C4-2B (cell line): ENCODE measurements around the gene CFAP298.

Source experiments
- ZFX ChIP-seq: fragments of 450-650 bp; IDR thresholded peaks from 2 replicates; pipeline ENCODE4 v1.6.1; 2017
- TF ChIP-seq, protein P1 (sequence below): fragments of 450-650 bp; conservative IDR thresholded peaks from 2 replicates; pipeline ENCODE4 v1.5.1; 2017; ENCODE audit warnings: mild to moderate bottlenecking

GRCh38 chr21:32661026-32661782 is 49.0 kb upstream of the CFAP298 start:
- TF ChIP-seq, protein P1, sequence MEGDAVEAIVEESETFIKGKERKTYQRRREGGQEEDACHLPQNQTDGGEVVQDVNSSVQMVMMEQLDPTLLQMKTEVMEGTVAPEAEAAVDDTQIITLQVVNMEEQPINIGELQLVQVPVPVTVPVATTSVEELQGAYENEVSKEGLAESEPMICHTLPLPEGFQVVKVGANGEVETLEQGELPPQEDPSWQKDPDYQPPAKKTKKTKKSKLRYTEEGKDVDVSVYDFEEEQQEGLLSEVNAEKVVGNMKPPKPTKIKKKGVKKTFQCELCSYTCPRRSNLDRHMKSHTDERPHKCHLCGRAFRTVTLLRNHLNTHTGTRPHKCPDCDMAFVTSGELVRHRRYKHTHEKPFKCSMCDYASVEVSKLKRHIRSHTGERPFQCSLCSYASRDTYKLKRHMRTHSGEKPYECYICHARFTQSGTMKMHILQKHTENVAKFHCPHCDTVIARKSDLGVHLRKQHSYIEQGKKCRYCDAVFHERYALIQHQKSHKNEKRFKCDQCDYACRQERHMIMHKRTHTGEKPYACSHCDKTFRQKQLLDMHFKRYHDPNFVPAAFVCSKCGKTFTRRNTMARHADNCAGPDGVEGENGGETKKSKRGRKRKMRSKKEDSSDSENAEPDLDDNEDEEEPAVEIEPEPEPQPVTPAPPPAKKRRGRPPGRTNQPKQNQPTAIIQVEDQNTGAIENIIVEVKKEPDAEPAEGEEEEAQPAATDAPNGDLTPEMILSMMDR, result peak; percentile 2; the same call in 1 of the 2 replicates
- TF ChIP-seq ZFX, result 0 out of 2 replicates have a peak, but pooled peaks have one; percentile 10
